Measurements from ENCODE around the gene SRSF9.

DNA sequence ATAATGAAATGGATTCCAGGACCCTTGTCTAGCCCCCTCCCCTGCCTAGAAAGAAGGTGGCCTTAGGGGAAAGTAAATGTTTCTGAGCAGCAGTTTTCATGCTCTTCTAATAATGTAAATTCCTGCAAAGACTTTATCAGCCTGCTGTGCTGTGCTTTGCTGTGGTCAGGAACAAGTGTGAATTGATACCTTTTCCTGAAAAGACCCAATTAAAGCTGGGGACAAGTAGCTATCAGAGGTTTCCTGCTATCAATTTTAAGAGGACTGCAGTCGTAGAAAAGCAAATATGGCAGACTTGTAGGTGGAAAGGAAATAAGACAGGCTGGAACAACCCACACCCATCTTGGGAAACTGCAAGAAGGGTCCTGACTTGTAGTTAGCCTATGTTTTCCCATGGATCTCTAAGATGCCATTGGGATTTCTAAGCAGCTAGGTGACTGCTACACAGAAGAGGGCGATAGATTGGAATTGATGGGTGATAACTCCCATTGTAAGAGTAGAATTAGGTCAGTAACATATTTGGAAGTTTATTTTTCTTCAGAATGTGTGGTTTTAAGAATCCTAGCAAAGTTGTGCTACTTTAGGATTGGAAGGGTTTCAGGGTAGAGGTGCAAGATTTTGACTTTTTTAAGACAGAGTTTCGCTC, 29.4 kb upstream of the SRSF9 start:
- TF ChIP-seq, protein P1, sequence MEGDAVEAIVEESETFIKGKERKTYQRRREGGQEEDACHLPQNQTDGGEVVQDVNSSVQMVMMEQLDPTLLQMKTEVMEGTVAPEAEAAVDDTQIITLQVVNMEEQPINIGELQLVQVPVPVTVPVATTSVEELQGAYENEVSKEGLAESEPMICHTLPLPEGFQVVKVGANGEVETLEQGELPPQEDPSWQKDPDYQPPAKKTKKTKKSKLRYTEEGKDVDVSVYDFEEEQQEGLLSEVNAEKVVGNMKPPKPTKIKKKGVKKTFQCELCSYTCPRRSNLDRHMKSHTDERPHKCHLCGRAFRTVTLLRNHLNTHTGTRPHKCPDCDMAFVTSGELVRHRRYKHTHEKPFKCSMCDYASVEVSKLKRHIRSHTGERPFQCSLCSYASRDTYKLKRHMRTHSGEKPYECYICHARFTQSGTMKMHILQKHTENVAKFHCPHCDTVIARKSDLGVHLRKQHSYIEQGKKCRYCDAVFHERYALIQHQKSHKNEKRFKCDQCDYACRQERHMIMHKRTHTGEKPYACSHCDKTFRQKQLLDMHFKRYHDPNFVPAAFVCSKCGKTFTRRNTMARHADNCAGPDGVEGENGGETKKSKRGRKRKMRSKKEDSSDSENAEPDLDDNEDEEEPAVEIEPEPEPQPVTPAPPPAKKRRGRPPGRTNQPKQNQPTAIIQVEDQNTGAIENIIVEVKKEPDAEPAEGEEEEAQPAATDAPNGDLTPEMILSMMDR (IDR thresholded peaks at IDR 0.05; ENCODE audit: low read length) = no peak
- TF ChIP-seq EZH2 (IDR thresholded peaks at IDR 0.05; ENCODE audit: borderline replicate concordance, low read length) = no peak
